H1 (cell line): ENCODE measurements around the gene RNASE9. TPM values are rescaled to one million over a fixed set of nuclear protein-coding genes. Genes with fewer than 3 reads are reported as not detected.

Experiments used
- CBX5 ChIP-seq: fragments of 300-800, 300-1000 bp; sonication (generic); IDR thresholded peaks from 2 replicates; pipeline ENCODE4 v1.7.1; 2016; ENCODE audit warnings: antibody characterized with exemption, low read length, low read depth
- CEBPB ChIP-seq: IDR thresholded peaks from 2 replicates; pipeline ENCODE4 v1.6.1; 2012; ENCODE audit warnings: low read depth, low read length
- CHD1 ChIP-seq: IDR thresholded peaks from 2 replicates; pipeline ENCODE4 v1.6.1; 2012; ENCODE audit warnings: low read depth, low read length, improper control_type of control experiment
- SP2 ChIP-seq: IDR thresholded peaks from 2 replicates; pipeline ENCODE4 v1.6.1; 2012; ENCODE audit warnings: mild to moderate bottlenecking, low read length, inconsistent platforms
- polyA plus RNA-seq, 7 experiments: library from polyadenylated mRNA; depleted of rRNA in 3 of 7; stranded (reverse) in 5 of 7; unstranded in 2 of 7; fragments of >200 nt in 5 of 7; fragments of 200-250 nt in 2 of 7; gene quantifications; 1 replicate in 5 of 7; 2 replicates in 1 of 7; 4 replicates in 1 of 7; pipeline versions ENCODE4 v1.2.1 to v1.2.3, GENCODE V29; 2011 to 2013; ENCODE audit warnings: missing spikeins in 2 of 7, mixed read lengths in 2 of 7
- total RNA-seq: library from RNA; stranded (reverse); fragmentation: NEBNext Ultra II Directional; extraction: Animal tissue kit (Norgen Biotek cat#: 25700); gene quantifications from 2 replicates; pipeline ENCODE4 v1.2.1, GENCODE V29; 2021

RNASE9 gene
- total and polyA plus RNA-seq, 2 of the 8 experiments (the other 6 are each of a cell fraction or from before 2014, with no cell fraction given): 0.06 TPM; not detected in 1

GRCh38 chr14:20560961-20561360, at the start of gene RNASE9 (continued):
- TF ChIP-seq CEBPB (no peak), SP2 (no peak), CBX5 (no peak), CHD1 (no peak)
